Measurements from ENCODE around the gene CAMK1D.

Gene CAMK1D

GRCh38 chr10:12337453-12338372 lies 11.6 kb upstream of the CAMK1D start:
- DNase-seq, result no peak
- no peaks in the 10 kb centered on the region for H3F3A ChIP-seq (ENCODE audit: insufficient read depth, low read length)
- no peak overlapping the region for H2AFZ ChIP-seq (ENCODE audit: low read length)
- H3K4me1 ChIP-seq (ENCODE audit: low read length), result no peaks in the 10 kb centered on the region
- no peak overlapping the region for H3K4me2 ChIP-seq (ENCODE audit: low read depth, low read length)
- TF ChIP-seq EZH2 (optimal IDR thresholded peaks at IDR 0.05; ENCODE audit: low read depth, low read length), result no peak
- no peak for TF ChIP-seq EZH2phosphoT487 (IDR thresholded peaks at IDR 0.05; ENCODE audit: low read length)
- TF ChIP-seq, protein P1, sequence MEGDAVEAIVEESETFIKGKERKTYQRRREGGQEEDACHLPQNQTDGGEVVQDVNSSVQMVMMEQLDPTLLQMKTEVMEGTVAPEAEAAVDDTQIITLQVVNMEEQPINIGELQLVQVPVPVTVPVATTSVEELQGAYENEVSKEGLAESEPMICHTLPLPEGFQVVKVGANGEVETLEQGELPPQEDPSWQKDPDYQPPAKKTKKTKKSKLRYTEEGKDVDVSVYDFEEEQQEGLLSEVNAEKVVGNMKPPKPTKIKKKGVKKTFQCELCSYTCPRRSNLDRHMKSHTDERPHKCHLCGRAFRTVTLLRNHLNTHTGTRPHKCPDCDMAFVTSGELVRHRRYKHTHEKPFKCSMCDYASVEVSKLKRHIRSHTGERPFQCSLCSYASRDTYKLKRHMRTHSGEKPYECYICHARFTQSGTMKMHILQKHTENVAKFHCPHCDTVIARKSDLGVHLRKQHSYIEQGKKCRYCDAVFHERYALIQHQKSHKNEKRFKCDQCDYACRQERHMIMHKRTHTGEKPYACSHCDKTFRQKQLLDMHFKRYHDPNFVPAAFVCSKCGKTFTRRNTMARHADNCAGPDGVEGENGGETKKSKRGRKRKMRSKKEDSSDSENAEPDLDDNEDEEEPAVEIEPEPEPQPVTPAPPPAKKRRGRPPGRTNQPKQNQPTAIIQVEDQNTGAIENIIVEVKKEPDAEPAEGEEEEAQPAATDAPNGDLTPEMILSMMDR (IDR thresholded peaks at IDR 0.05; ENCODE audit: low read length), result no peak
- H3K9me2 ChIP-seq (replicated peaks; ENCODE audit: insufficient read depth, low read length), result no peaks in the 10 kb centered on the region
- no peaks in the 10 kb centered on the region for H3K79me2 ChIP-seq (ENCODE audit: low read length)
- H3K9ac ChIP-seq (ENCODE audit: low read length), result no peak overlapping the region
- no peaks in the 10 kb centered on the region for H4K20me1 ChIP-seq (ENCODE audit: insufficient read depth, low read length)
- no peaks in the 10 kb centered on the region for H3K9me3 ChIP-seq (replicated peaks; ENCODE audit: insufficient read depth, low read length)
- H3K4me3 ChIP-seq (ENCODE audit: low read length), result no peak overlapping the region
- no peak overlapping the region for H3K27ac ChIP-seq (ENCODE audit: low read length)
- H3K36me3 ChIP-seq (replicated peaks; ENCODE audit: insufficient read depth, low read length), result no peaks in the 10 kb centered on the region
- H3K27me3 ChIP-seq (replicated peaks; ENCODE audit: insufficient read depth, low read length), result no peaks in the 10 kb centered on the region

DNA sequence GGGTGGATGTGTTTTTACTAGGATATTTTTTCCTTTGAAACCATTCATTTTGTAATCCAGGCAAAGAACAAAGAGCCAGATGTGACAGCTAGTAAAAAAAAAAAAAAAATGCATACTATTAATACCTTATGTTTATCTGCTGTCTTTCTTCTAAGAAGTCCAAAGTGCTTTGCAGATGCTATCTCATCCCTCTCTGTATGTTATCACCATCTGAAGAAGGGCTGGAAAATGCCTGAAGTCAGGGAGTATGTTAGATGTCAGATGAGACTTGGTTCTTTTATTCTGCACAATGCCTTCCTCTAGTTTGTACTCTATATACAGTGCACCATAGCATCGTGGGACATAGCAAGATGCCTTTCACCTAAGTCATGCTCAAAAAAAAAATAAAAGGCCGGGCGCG lies 10.4 kb upstream of the CAMK1D start:
- Histone ChIP-seq H3K4me3 (ENCODE audit: low read length) (no peak overlapping the region), H3K4me2 (ENCODE audit: low read depth, low read length) (no peak overlapping the region), H4K20me1 (ENCODE audit: insufficient read depth, low read length) (no peaks in the 10 kb centered on the region), H3K4me1 (ENCODE audit: low read length) (no peaks in the 10 kb centered on the region), H3K9me3 (replicated peaks; ENCODE audit: insufficient read depth, low read length) (no peaks in the 10 kb centered on the region), H3K36me3 (replicated peaks; ENCODE audit: insufficient read depth, low read length) (no peaks in the 10 kb centered on the region), H3K9me2 (replicated peaks; ENCODE audit: insufficient read depth, low read length) (no peaks in the 10 kb centered on the region), H3F3A (ENCODE audit: insufficient read depth, low read length) (no peaks in the 10 kb centered on the region), H3K27me3 (replicated peaks; ENCODE audit: insufficient read depth, low read length) (no peaks in the 10 kb centered on the region), H3K27ac (ENCODE audit: low read length) (no peak overlapping the region), H2AFZ (ENCODE audit: low read length) (no peak overlapping the region), H3K79me2 (ENCODE audit: low read length) (no peaks in the 10 kb centered on the region), H3K9ac (ENCODE audit: low read length) (no peak overlapping the region)
- DNase-seq, result no peak
- TF ChIP-seq EZH2phosphoT487 (IDR thresholded peaks at IDR 0.05; ENCODE audit: low read length), result no peak
- TF ChIP-seq EZH2 (optimal IDR thresholded peaks at IDR 0.05; ENCODE audit: low read depth, low read length), result no peak
- TF ChIP-seq, protein P1 (IDR thresholded peaks at IDR 0.05; ENCODE audit: low read length), result no peak

- TF ChIP-seq, protein P1 (IDR thresholded peaks at IDR 0.05; ENCODE audit: low read length), result no peak
- TF ChIP-seq EZH2phosphoT487 (IDR thresholded peaks at IDR 0.05; ENCODE audit: low read length) (no peak), EZH2 (optimal IDR thresholded peaks at IDR 0.05; ENCODE audit: low read depth, low read length) (no peak)
- Histone ChIP-seq H3K79me2 (ENCODE audit: low read length) (no peaks in the 10 kb centered on the region), H3K27ac (ENCODE audit: low read length) (no peak overlapping the region), H4K20me1 (ENCODE audit: insufficient read depth, low read length) (no peaks in the 10 kb centered on the region), H3K9me3 (replicated peaks; ENCODE audit: insufficient read depth, low read length) (no peaks in the 10 kb centered on the region), H3K36me3 (replicated peaks; ENCODE audit: insufficient read depth, low read length) (no peaks in the 10 kb centered on the region), H3K4me1 (ENCODE audit: low read length) (peaks cover 8% of the 10 kb centered on the region), H3K9me2 (replicated peaks; ENCODE audit: insufficient read depth, low read length) (no peaks in the 10 kb centered on the region), H3K4me3 (ENCODE audit: low read length) (no peak overlapping the region), H3K27me3 (replicated peaks; ENCODE audit: insufficient read depth, low read length) (no peaks in the 10 kb centered on the region), H3K4me2 (ENCODE audit: low read depth, low read length) (no peak overlapping the region), H3K9ac (ENCODE audit: low read length) (no peak overlapping the region), H3F3A (ENCODE audit: insufficient read depth, low read length) (peaks cover 4% of the 10 kb centered on the region; the same call in 1 of the 2 replicates), H2AFZ (ENCODE audit: low read length) (no peak overlapping the region)
- DNase-seq, result no peak
Measured at GRCh38 chr10:12340371-12340770, 9.0 kb upstream of the CAMK1D start.
